Stimulated activated naive CD8-positive, alpha-beta T cell treated with anti-CD3 and anti-CD28 coated beads, Interleukin-15, amount 100 ng/mL, for 72 hours (primary cell): ENCODE results near the gene MED27.

Experiments
- ATAC-seq: fragments of 150-1000 bp; cut with Tn5 transposase; 2 replicates; pipeline ENCODE4 v1.10.0; 2021; ENCODE audit warnings: mild to moderate bottlenecking, moderate library complexity
- DNase-seq, 2 donors: peaks; one replicate each; pipeline ENCODE4 v3.0.0; 2021 to 2022
- H3K27ac Mint-ChIP-seq, 2 donors: one replicate each; pipeline ENCODE4 v1.8.0; 2022; ENCODE audit warnings: mild to moderate bottlenecking in 2 of 2, mixed read lengths in 2 of 2, moderate library complexity in 2 of 2
- H3K27me3 Mint-ChIP-seq: one replicate; pipeline ENCODE4 v1.8.0; 2022; ENCODE audit warnings: mixed read lengths
- H3K4me1 Mint-ChIP-seq: one replicate; pipeline ENCODE4 v1.8.0; 2022; ENCODE audit warnings: mild to moderate bottlenecking, mixed read lengths
- H3K4me3 Mint-ChIP-seq, 2 donors: one replicate each; pipeline ENCODE4 v1.8.0; 2022; ENCODE audit warnings: mild to moderate bottlenecking in 2 of 2, mixed read lengths in 2 of 2, moderate library complexity in 1 of 2
- H3K9me3 Mint-ChIP-seq, 2 donors: one replicate each; pipeline ENCODE4 v1.8.0; 2022; ENCODE audit warnings: mixed read lengths in 2 of 2

MED27 gene

GRCh38 chr9:131837836-131838235 lies 241.8 kb downstream of the MED27 start:
- ATAC-seq, result no peak
- Mint-ChIP-seq H3K27me3 (peaks cover 78% of the 10 kb centered on the region), H3K4me3 (no peak overlapping the region), H3K4me1 (peaks cover 11% of the 10 kb centered on the region), H3K9me3 (peaks cover 0 to 22% of the 10 kb centered on the region in 2 donors), H3K27ac (no peak overlapping the region)
- no peak for DNase-seq

DNA sequence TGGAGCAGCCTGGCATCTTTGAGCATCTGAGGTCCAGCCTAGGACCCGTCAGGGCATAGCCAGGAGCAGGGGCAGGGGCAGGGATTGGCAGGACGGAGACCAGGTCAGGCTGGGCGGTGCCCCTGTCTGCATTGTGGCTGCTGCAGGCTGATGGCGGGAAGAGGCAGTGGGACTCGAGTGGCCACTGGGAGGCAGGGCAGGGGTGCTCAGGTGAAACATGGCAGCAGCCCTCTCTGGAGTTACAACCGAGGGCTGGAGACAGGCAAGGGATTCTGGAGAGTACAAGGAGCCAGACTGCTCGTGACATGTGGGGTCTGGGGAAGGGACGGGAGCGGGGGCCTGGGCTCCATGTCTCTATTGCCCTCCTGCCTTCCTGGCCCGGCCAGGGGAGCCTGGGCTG lies 242.4 kb downstream of the MED27 start:
- H3K27ac Mint-ChIP-seq, result no peak overlapping the region
- no peak for ATAC-seq
- no peak overlapping the region for H3K4me3 Mint-ChIP-seq
- peaks cover 73% of the 10 kb centered on the region for H3K27me3 Mint-ChIP-seq
- DNase-seq, result peak in 1 of 2 donors; percentile 16
- peaks cover 0 to 22% of the 10 kb centered on the region in 2 donors for H3K9me3 Mint-ChIP-seq
- H3K4me1 Mint-ChIP-seq, result peaks cover 11% of the 10 kb centered on the region

- H3K4me3 Mint-ChIP-seq, result no peak overlapping the region
- DNase-seq (no peak), ATAC-seq (no peak)
- H3K9me3 Mint-ChIP-seq, result peaks cover 0 to 22% of the 10 kb centered on the region in 2 donors
- H3K4me1 Mint-ChIP-seq, result peaks cover 11% of the 10 kb centered on the region
- H3K27me3 Mint-ChIP-seq, result peaks cover 67% of the 10 kb centered on the region
- H3K27ac Mint-ChIP-seq, result no peak overlapping the region
Observed at GRCh38 chr9:131836607-131837315, 242.9 kb downstream of the MED27 start.

- Mint-ChIP-seq H3K4me3 (no peak overlapping the region), H3K27ac (no peak overlapping the region), H3K27me3 (peaks cover 61% of the 10 kb centered on the region), H3K9me3 (peaks cover 0 to 22% of the 10 kb centered on the region in 2 donors), H3K4me1 (peaks cover 11% of the 10 kb centered on the region)
- no peak for ATAC-seq
- DNase-seq, result no peak
Observed at GRCh38 chr9:131836021-131836420, 243.6 kb downstream of the MED27 start.

- Mint-ChIP-seq H3K4me1 (peaks cover 11% of the 10 kb centered on the region), H3K4me3 (no peak overlapping the region), H3K27ac (no peak overlapping the region), H3K9me3 (peaks cover 0 to 22% of the 10 kb centered on the region in 2 donors), H3K27me3 (peaks cover 61% of the 10 kb centered on the region)
- ATAC-seq (no peak), DNase-seq (no peak)
Observed at GRCh38 chr9:131835151-131835910, 244.3 kb downstream of the MED27 start.

DNA sequence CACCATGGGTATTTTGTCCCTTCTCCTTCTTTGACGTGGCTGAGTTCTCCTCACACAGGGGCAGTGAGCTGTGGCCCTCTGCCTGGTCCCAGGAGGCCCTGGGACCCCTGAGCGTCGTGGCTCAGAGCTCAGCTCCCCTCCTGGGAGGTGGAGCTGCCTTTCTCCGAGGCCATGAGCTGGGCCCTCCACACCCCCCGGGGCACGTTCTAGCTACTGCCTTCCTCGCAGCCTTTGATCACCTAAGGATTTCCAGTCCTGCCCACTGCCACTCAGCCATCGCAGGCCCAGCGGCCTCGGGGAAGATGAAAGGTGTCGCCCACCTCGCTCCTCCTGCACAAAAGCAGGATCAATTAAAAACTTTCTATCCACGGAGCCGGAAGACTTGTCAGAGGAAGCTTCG lies 244.9 kb downstream of the MED27 start:
- H3K9me3 Mint-ChIP-seq, result peaks cover 0 to 22% of the 10 kb centered on the region in 2 donors
- no peak overlapping the region for H3K27ac Mint-ChIP-seq
- peaks cover 57% of the 10 kb centered on the region for H3K27me3 Mint-ChIP-seq
- ATAC-seq (no peak), DNase-seq (no peak)
- H3K4me1 Mint-ChIP-seq, result peaks cover 6% of the 10 kb centered on the region
- no peak overlapping the region for H3K4me3 Mint-ChIP-seq

DNA sequence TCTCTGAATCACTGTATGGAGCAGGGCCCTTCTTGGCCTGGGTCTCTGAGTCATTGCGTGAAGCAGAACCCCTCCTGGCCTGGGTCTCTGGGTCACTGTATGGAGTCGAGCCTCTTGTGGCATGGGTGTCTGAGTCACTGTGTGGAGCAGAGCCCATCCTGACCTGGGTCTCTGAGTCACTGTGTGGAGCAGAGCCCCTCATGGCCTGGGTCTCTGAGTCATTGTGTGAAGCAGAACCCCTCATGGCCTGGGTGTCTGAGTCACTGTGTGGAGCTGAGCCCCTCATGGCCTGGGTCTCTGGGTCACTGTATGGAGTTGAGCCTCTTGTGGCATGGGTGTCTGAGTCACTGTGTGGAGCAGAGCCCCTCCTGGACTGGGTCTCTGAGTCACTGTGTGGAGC lies 245.8 kb downstream of the MED27 start:
- DNase-seq (no peak), ATAC-seq (no peak)
- Mint-ChIP-seq H3K4me1 (no peaks in the 10 kb centered on the region), H3K27me3 (peaks cover 50% of the 10 kb centered on the region), H3K27ac (no peak overlapping the region), H3K4me3 (no peak overlapping the region), H3K9me3 (peaks cover 0 to 22% of the 10 kb centered on the region in 2 donors)

GRCh38 chr9:131833083-131833482 lies 246.6 kb downstream of the MED27 start:
- Mint-ChIP-seq H3K4me1 (no peaks in the 10 kb centered on the region), H3K27ac (no peak overlapping the region), H3K27me3 (peaks cover 51% of the 10 kb centered on the region), H3K4me3 (no peak overlapping the region), H3K9me3 (peaks cover 0 to 22% of the 10 kb centered on the region in 2 donors)
- ATAC-seq, result no peak
- no peak for DNase-seq

DNA sequence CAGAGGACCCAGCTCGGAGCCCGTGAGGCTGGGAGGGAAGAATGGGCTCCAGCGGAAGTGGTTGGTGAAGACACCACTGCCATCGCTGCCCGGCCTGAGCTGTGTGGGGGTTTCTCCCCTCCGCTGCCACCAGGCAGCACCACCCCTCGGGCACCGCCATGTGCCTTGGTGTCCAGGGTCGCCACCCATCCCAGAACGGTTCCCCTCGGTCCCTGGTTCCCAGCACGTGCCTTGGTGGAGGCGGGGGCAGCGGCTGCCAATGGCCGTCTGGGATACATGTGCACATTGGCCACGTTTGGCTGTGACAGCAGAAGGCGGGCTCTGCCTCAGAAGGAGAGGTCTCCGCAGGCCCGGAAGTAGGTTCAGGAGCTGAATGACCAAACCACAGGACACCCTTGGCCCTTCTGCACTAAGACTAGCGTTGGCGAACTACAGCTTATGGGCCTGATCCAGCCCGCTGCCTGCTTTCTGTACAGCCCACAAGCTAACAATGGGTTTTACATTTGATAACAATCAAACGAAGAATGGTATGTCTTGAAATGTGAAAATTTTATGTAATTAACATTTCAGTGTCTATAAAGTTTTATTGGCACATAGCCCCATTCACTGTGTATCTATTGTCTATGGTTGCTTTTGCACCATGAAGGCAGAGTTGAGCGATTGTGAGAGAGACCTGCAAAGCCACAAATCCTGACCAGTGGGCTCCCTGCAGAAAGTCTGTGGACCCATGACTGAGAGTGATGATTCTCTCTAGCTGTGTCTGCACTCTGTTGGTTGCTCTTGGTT lies 248.1 kb downstream of the MED27 start:
- DNase-seq (no peak), ATAC-seq (no peak)
- H3K4me1 Mint-ChIP-seq, result no peaks in the 10 kb centered on the region
- no peak overlapping the region for H3K4me3 Mint-ChIP-seq
- peaks cover 50% of the 10 kb centered on the region for H3K27me3 Mint-ChIP-seq
- peaks cover 0 to 22% of the 10 kb centered on the region in 2 donors for H3K9me3 Mint-ChIP-seq
- H3K27ac Mint-ChIP-seq, result no peak overlapping the region

DNA sequence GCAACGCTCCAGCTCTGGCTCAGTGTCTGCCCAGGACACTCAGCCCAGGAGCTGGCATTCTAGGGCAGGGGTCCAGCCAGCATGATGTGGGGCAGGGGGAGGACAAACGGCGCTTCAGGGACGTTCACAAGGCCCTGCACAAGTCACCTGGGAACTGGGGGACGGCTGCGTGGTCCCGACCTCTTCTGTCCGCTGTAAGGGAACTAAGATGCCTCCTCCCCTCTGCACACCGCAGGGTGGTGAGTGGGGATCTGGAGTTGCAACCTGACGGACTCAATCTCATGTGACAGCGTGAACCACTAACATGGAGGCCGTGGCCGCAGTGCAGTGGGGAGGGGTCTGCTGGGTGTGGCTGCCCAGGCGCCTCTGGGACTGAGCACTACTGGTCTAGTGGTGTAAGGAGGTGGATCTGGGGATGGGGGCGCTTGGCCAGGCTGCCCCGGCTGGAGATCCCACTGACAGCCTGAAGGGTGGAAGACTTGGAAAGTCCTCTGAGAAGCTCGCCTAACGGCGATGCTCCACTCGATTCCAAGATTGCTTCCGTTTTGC lies 251.8 kb downstream of the MED27 start:
- DNase-seq (no peak), ATAC-seq (no peak)
- Mint-ChIP-seq H3K9me3 (no peaks in the 10 kb centered on the region), H3K4me1 (no peaks in the 10 kb centered on the region), H3K27me3 (peaks cover 55% of the 10 kb centered on the region), H3K4me3 (no peak overlapping the region), H3K27ac (no peak overlapping the region)

- ATAC-seq, result no peak
- Mint-ChIP-seq H3K27ac (no peak overlapping the region), H3K9me3 (no peaks in the 10 kb centered on the region)
Observed at GRCh38 chr9:131826966-131827525, 252.6 kb downstream of the MED27 start.

GRCh38 chr9:131826053-131826452 lies 253.6 kb downstream of the MED27 start:
- DNase-seq (no peak), ATAC-seq (no peak)
- Mint-ChIP-seq H3K4me3 (no peak overlapping the region), H3K27ac (no peak overlapping the region), H3K9me3 (no peaks in the 10 kb centered on the region), H3K4me1 (no peaks in the 10 kb centered on the region), H3K27me3 (peaks cover 63% of the 10 kb centered on the region)

More at GRCh38 chr9:131826966-131827525, 252.6 kb downstream of the MED27 start:
- DNase-seq, result no peak
- no peak overlapping the region for H3K4me3 Mint-ChIP-seq
- no peaks in the 10 kb centered on the region for H3K4me1 Mint-ChIP-seq
- peaks cover 55% of the 10 kb centered on the region for H3K27me3 Mint-ChIP-seq

DNA sequence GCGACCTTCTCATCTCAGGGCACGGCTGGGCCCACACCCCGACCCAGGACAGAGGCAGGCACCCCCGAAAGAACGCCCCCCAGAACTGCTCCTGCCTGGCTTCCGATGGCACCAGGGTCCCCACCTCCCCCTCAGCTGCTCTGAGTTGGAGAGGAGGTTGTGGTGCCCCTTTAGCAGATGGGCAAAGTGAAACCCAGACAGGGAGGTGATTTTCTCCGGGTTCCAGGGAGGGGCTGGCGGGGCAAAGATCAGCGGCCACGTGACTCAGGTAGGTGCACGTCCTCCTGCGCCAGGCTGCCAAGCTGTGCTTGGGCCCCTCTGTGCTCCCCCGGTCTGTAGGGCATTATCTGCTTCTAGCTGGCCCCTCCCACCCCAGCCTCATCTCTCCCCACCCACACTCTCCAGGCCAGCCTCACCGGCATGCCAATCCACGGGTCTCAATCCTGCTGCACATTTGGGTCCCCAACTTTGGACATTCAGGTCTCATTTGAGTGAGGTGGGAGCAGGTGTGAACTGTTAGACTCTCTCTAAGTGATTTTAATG lies 254.6 kb downstream of the MED27 start:
- DNase-seq, result no peak
- H3K4me1 Mint-ChIP-seq, result no peaks in the 10 kb centered on the region
- H3K27me3 Mint-ChIP-seq, result peaks cover 74% of the 10 kb centered on the region

DNA sequence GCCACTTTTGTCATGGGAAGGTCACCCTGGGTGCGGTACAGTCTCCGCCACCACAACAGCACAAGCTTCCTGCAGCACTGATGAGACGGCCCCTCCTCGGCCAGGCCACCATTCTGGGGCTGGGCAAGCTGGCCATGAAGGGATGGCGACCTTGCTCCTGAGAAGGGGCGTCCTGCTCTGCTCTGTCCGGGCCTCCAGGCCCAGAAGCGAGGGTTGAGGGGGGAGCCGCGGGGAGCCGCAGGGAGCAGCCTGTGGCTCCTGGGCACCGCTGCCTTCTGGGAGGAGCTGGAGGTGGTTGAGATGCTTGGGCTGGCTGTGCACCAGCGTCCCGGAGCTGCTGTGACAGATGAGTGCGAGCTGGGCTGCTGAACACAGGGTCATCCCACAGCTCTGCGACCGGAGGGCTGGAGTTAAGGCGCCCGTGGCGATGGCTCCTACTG lies 255.5 kb downstream of the MED27 start:
- H3K9me3 Mint-ChIP-seq, result no peaks in the 10 kb centered on the region

More for the DNA sequence above, 254.6 kb downstream of the MED27 start:
- Mint-ChIP-seq H3K4me3 (no peak overlapping the region), H3K9me3 (no peaks in the 10 kb centered on the region), H3K27ac (peak overlapping the region in 1 of 2 donors; percentile 59)
- ATAC-seq, result no peak

GRCh38 chr9:131823701-131824146 lies 255.9 kb downstream of the MED27 start:
- DNase-seq (no peak), ATAC-seq (no peak)
- H3K27me3 Mint-ChIP-seq, result peaks cover 72% of the 10 kb centered on the region
- H3K9me3 Mint-ChIP-seq, result no peaks in the 10 kb centered on the region
- H3K4me3 Mint-ChIP-seq, result no peak overlapping the region
- H3K27ac Mint-ChIP-seq, result no peak overlapping the region
- H3K4me1 Mint-ChIP-seq, result no peaks in the 10 kb centered on the region

More for the DNA sequence above, 255.5 kb downstream of the MED27 start:
- no peak for ATAC-seq
- H3K27ac Mint-ChIP-seq, result no peak overlapping the region
- H3K4me1 Mint-ChIP-seq, result no peaks in the 10 kb centered on the region
- no peak overlapping the region for H3K4me3 Mint-ChIP-seq
- DNase-seq, result no peak
- H3K27me3 Mint-ChIP-seq, result peaks cover 75% of the 10 kb centered on the region
